ENCODE measurements around the gene ABLIM3.

GRCh38 chr5:149201121-149201637 is 59.9 kb downstream of the ABLIM3 start:
- TF ChIP-seq CTCF (IDR thresholded peaks at IDR 0.05; ENCODE audit: insufficient read depth, low read length, poor library complexity, severe bottlenecking) (no peak), EZH2phosphoT487 (conservative IDR thresholded peaks at IDR 0.05; ENCODE audit: low read length) (no peak)

Data from SU-DHL-6 (cell line).